Measurements from ENCODE around the gene TMEM120A.

- TF ChIP-seq CTCF (IDR thresholded peaks at IDR 0.05; ENCODE audit: insufficient read depth, low read depth, low read length) (no peak), EZH2 (IDR thresholded peaks at IDR 0.05; ENCODE audit: insufficient read depth, low read length) (no peak)
Measured at GRCh38 chr7:75951506-75951905, 42.9 kb downstream of the TMEM120A start.
